IMR-90 (cell line): ENCODE measurements around the gene CPNE2. TPM values are rescaled to one million over a fixed set of nuclear protein-coding genes. Genes with fewer than 3 reads are reported as not detected.

Experiments used
- ATAC-seq: fragments of 200-7000 bp; cut with Tn5 transposase; 2 replicates; pipeline ENCODE4 v1.9.1; 2020; ENCODE audit warnings: low read depth, mild to moderate bottlenecking, moderate library complexity
- BruUV-seq: library from RNA; stranded (reverse); fragments of 400-500 nt; replicated peaks from 2 replicates; lab custom pipeline; 2021; lab: Mats Ljungman, UMichigan
- CTCF ChIA-PET: fragments of 300-600 bp; formaldehyde crosslinking; extraction: SDS; loops from one replicate; lab custom pipeline; 2021; ENCODE audit warnings: antibody characterized with exemption; lab: Yijun Ruan, JAX
- POLR2A ChIA-PET: fragments of 300-600 bp; sonication (Branson Sonifier 250); formaldehyde crosslinking; loops from one replicate; lab custom pipeline; 2022; ENCODE audit warnings: antibody characterized with exemption; ENCODE audit not compliant: unreplicated experiment; lab: Charles Lee
- DNase-seq: peaks from one replicate; pipeline ENCODE4 v3.0.0; 2013
- H2AFZ ChIP-seq: replicated peaks from 2 replicates; pipeline ENCODE3; 2013; ENCODE audit warnings: low read length, mild to moderate bottlenecking; ENCODE audit not compliant: poor library complexity
- H2AK5ac ChIP-seq: 2 replicates; pipeline ENCODE4 v1.6.1; 2013; ENCODE audit warnings: low read depth, low read length, inconsistent platforms
- H2AK9ac ChIP-seq: replicated peaks from 2 replicates; pipeline ENCODE3; 2013; ENCODE audit warnings: mild to moderate bottlenecking, low read depth, low read length, moderate library complexity; ENCODE audit not compliant: poor library complexity
- H2BK120ac ChIP-seq: 2 replicates; pipeline ENCODE4 v1.6.1; 2013; ENCODE audit warnings: low read depth, low read length, inconsistent platforms
- H2BK15ac ChIP-seq: 3 replicates; pipeline ENCODE4 v1.6.1; 2013; ENCODE audit warnings: low read depth, low read length, inconsistent platforms
- H2BK20ac ChIP-seq: 2 replicates; pipeline ENCODE4 v1.6.1; 2013; ENCODE audit warnings: low read depth, mild to moderate bottlenecking, inconsistent platforms, low read length, moderate library complexity
- H2BK5ac ChIP-seq: 2 replicates; pipeline ENCODE4 v1.6.1; 2013; ENCODE audit warnings: mild to moderate bottlenecking, low read depth, low read length, inconsistent platforms; ENCODE audit not compliant: poor library complexity, severe bottlenecking
- H3K14ac ChIP-seq: replicated peaks from 2 replicates; pipeline ENCODE4 v1.6.1; 2013; ENCODE audit warnings: low read depth, low read length, inconsistent platforms
- H3K18ac ChIP-seq: 2 replicates; pipeline ENCODE4 v1.6.1; 2013; ENCODE audit warnings: low read depth, low read length, control low read depth
- H3K23ac ChIP-seq: 2 replicates; pipeline ENCODE4 v1.6.1; 2013; ENCODE audit warnings: low read depth, low read length, inconsistent platforms
- H3K27ac ChIP-seq: 2 replicates; pipeline ENCODE4 v1.5.1; 2013; ENCODE audit warnings: mild to moderate bottlenecking, control low read depth, low read length; ENCODE audit not compliant: insufficient read depth
- H3K27me3 ChIP-seq: 2 replicates; pipeline ENCODE4 v1.6.1; 2013; ENCODE audit warnings: low read length; ENCODE audit not compliant: control insufficient read depth, insufficient read depth
- H3K36me3 ChIP-seq: 2 replicates; pipeline ENCODE4 v1.6.1; 2013; ENCODE audit warnings: low read length, mixed read lengths; ENCODE audit not compliant: control insufficient read depth, insufficient read depth
- H3K4ac ChIP-seq: 2 replicates; pipeline ENCODE4 v1.6.1; 2013; ENCODE audit warnings: low read depth, low read length, inconsistent platforms
- H3K4me1 ChIP-seq: 2 replicates; pipeline ENCODE4 v1.6.1; 2013; ENCODE audit warnings: low read length, mixed read lengths; ENCODE audit not compliant: control insufficient read depth, insufficient read depth
- H3K4me2 ChIP-seq: 2 replicates; pipeline ENCODE4 v1.6.1; 2013; ENCODE audit warnings: low read depth, mild to moderate bottlenecking, control low read depth, low read length, moderate library complexity
- H3K4me3 ChIP-seq: 2 replicates; pipeline ENCODE4 v1.5.1; 2013; ENCODE audit warnings: low read depth, mild to moderate bottlenecking, control low read depth, low read length, moderate library complexity; ENCODE audit not compliant: insufficient read depth
- H3K56ac ChIP-seq: 2 replicates; pipeline ENCODE4 v1.6.1; 2013; ENCODE audit warnings: low read length, inconsistent platforms; ENCODE audit not compliant: insufficient read depth; ENCODE audit errors: extremely low read depth
- H3K79me1 ChIP-seq, 2 experiments: 2 replicates each; pipeline ENCODE4 v1.6.1; 2013; ENCODE audit warnings: low read length in 2 of 2, inconsistent platforms in 1 of 2, low read depth in 1 of 2
- H3K9ac ChIP-seq: 2 replicates; pipeline ENCODE4 v1.6.1; 2013; ENCODE audit warnings: low read depth, low read length, control low read depth
- H3K9me1 ChIP-seq: 2 replicates; pipeline ENCODE4 v1.6.1; 2013; ENCODE audit warnings: low read length, inconsistent platforms; ENCODE audit not compliant: insufficient read depth
- H3K9me3 ChIP-seq: 2 replicates; pipeline ENCODE4 v1.6.1; 2013; ENCODE audit warnings: low read length; ENCODE audit not compliant: control insufficient read depth, insufficient read depth
- H4K20me1 ChIP-seq: 2 replicates; pipeline ENCODE4 v1.6.1; 2013; ENCODE audit warnings: low read length, inconsistent platforms; ENCODE audit not compliant: insufficient read depth
- H4K5ac ChIP-seq: 2 replicates; pipeline ENCODE4 v1.6.1; 2013; ENCODE audit warnings: mild to moderate bottlenecking, low read depth, low read length, control low read depth
- H4K8ac ChIP-seq, 2 experiments: 2 replicates each; pipeline ENCODE4 v1.6.1; 2013; ENCODE audit warnings: low read depth in 2 of 2, low read length in 2 of 2, control low read depth in 1 of 2, inconsistent platforms in 1 of 2
- H4K91ac ChIP-seq: 2 replicates; pipeline ENCODE4 v1.6.1; 2013; ENCODE audit warnings: low read depth, low read length, inconsistent platforms; ENCODE audit not compliant: insufficient read depth
- BHLHE40 ChIP-seq: fragments of 150-350 bp; IDR thresholded peaks from 2 replicates; pipeline ENCODE4 v1.6.1; 2016; ENCODE audit warnings: mild to moderate bottlenecking, low read depth, low read length
- CEBPB ChIP-seq: IDR thresholded peaks from 2 replicates; pipeline ENCODE4 v1.6.1; 2012; ENCODE audit warnings: low read depth, low read length, improper control_type of control experiment
- CHD1 ChIP-seq: IDR thresholded peaks from 2 replicates; pipeline ENCODE4 v1.6.1; 2012; ENCODE audit warnings: low read depth, low read length, improper control_type of control experiment
- CTCF ChIP-seq: conservative IDR thresholded peaks from 2 replicates; pipeline ENCODE4 v1.5.1; 2012; ENCODE audit warnings: mild to moderate bottlenecking, low read depth, low read length, improper control_type of control experiment
- ELK1 ChIP-seq: fragments of 150-350 bp; IDR thresholded peaks from 2 replicates; pipeline ENCODE4 v1.6.1; 2016; ENCODE audit warnings: low read depth, mild to moderate bottlenecking, low read length, moderate library complexity, borderline replicate concordance
- FOS ChIP-seq: fragments of 150-350 bp; IDR thresholded peaks from 2 replicates; pipeline ENCODE4 v1.6.1; 2016; ENCODE audit warnings: low read depth, low read length
- MAFK ChIP-seq: IDR thresholded peaks from 2 replicates; pipeline ENCODE4 v1.6.1; 2012; ENCODE audit warnings: low read depth, low read length, improper control_type of control experiment
- MXI1 ChIP-seq: IDR thresholded peaks from 2 replicates; pipeline ENCODE4 v1.6.1; 2012; ENCODE audit warnings: low read depth, mild to moderate bottlenecking, low read length, moderate library complexity, borderline replicate concordance
- NFE2L2 ChIP-seq: fragments of 150-350 bp; IDR thresholded peaks from 2 replicates; pipeline ENCODE4 v1.6.1; 2016; ENCODE audit warnings: low read depth, mild to moderate bottlenecking, low read length
- RAD21 ChIP-seq: IDR thresholded peaks from 2 replicates; pipeline ENCODE4 v1.6.1; 2012; ENCODE audit warnings: low read length, improper control_type of control experiment
- RCOR1 ChIP-seq: IDR thresholded peaks from 2 replicates; pipeline ENCODE4 v1.6.1; 2012; ENCODE audit warnings: mild to moderate bottlenecking, low read length, improper control_type of control experiment; ENCODE audit not compliant: insufficient replicate concordance
- USF2 ChIP-seq: fragments of 150-350 bp; IDR thresholded peaks from 2 replicates; pipeline ENCODE4 v1.6.1; 2017; ENCODE audit warnings: mild to moderate bottlenecking, antibody characterized with exemption, low read length, low read depth
- WGBS, 2 experiments: methylation state at CpG; one replicate each; pipeline versions ENCODE4 v1.1.5 to v1.1.7; 2013; ENCODE audit warnings: missing lambda C conversion rate in 2 of 2; ENCODE audit not compliant: insufficient read length in 1 of 2; ENCODE audit errors: extremely low coverage in 2 of 2; 5-methylcytosine and 5-hydroxymethylcytosine counted together
- dilution Hi-C: fragments of 300-500 bp; cut with HindIII; formaldehyde crosslinking; loops from one replicate; pipeline ENCODE4 v1.14.3; 2018; ENCODE audit warnings: low sequenced_read_pairs; ENCODE audit not compliant: unreplicated experiment
- in situ Hi-C: fragments of 300-500 bp; cut with MboI; formaldehyde crosslinking; loops from 3 replicates; pipeline ENCODE4 v1.14.3; 2019; ENCODE audit warnings: low sequenced_read_pairs, inconsistent platforms, mixed read lengths
- intact Hi-C: fragments of 100-400 bp; cut with micrococcal nuclease; formaldehyde crosslinking; loops from 2 replicates; pipeline ENCODE4 v1.10.0; 2022
- polyA plus RNA-seq, 3 experiments: library from polyadenylated mRNA; depleted of rRNA; stranded (reverse); fragments of >200 nt; gene quantifications; 2 replicates each; pipeline ENCODE4 v1.2.3, GENCODE V29; 2012; ENCODE audit warnings: low replicate concordance in 1 of 3
- total RNA-seq: library from RNA; depleted of rRNA; stranded (reverse); fragments of >200 nt; gene quantifications from 2 replicates; pipeline ENCODE4 v1.2.3, GENCODE V29; 2012

The CPNE2 gene
- total and polyA plus RNA-seq, 2 of the 4 experiments (the other 2 are of a cell fraction), result 15.4 to 48.0 TPM

- peak; percentile 100 for DNase-seq
- H2BK120ac ChIP-seq, result peak within 1 kb of the TSS; percentile 44
- peak within 1 kb of the TSS; percentile 70 for H4K5ac ChIP-seq
- ChIA-PET POLR2A (no interaction called here), CTCF (interaction anchor here (0.6 to 0.9 kb wide), 5 partner anchors 13 to 223 kb away, joined by 3 to 6 read pairs (median 4); no protein-coding TSS in a partner anchor)
- H3K4me1 ChIP-seq, result peaks cover 8% of the 10 kb centered on the region; the same call in 1 of the 2 replicates
- peaks cover 12% of the 10 kb centered on the region; the same call in 1 of the 2 replicates for H4K20me1 ChIP-seq
- H2AFZ ChIP-seq, result peak within 1 kb of the TSS; percentile 95
- H3K18ac ChIP-seq, result peak within 1 kb of the TSS; percentile 19
- H2BK20ac ChIP-seq, result peak within 1 kb of the TSS; percentile 33; the same call in 1 of the 2 replicates
- ATAC-seq, result peak; percentile 93
- peak within 1 kb of the TSS; percentile 99 for H2AK9ac ChIP-seq
- H3K4me3 ChIP-seq, result peak within 1 kb of the TSS; percentile 90
- H4K8ac ChIP-seq, result peak within 1 kb of the TSS; percentile 80 to 90
- H2BK15ac ChIP-seq, result peak within 1 kb of the TSS; percentile 12; the same call in 1 of the 3 replicates
- WGBS, 2 experiments, result 1% methylated on average over 22 of the region's 64 CpGs; no CpG with 5 or more reads in 1 of the 2 experiments
- peaks cover 17 to 71% of the 10 kb centered on the region in 2 experiments for H3K79me1 ChIP-seq
- peak within 1 kb of the TSS; percentile 83 for H4K91ac ChIP-seq
- peak within 1 kb of the TSS; percentile 94 for H3K14ac ChIP-seq
- H2BK5ac ChIP-seq, result peak within 1 kb of the TSS; percentile 80
- BruUV-seq, result no TSS peak
- peak within 1 kb of the TSS; percentile 70 for H3K56ac ChIP-seq
- in situ Hi-C loops, result no loop called here
- H3K36me3 ChIP-seq, result no peaks in the 10 kb centered on the region; the same call in 1 of the 2 replicates
- H3K4me2 ChIP-seq, result peak within 1 kb of the TSS; percentile 99
- dilution Hi-C loops, result no loop called here
- H3K23ac ChIP-seq, result peak within 1 kb of the TSS; percentile 97
- H3K27me3 ChIP-seq, result no peaks in the 10 kb centered on the region
- H3K9ac ChIP-seq, result peak within 1 kb of the TSS; percentile 89
- H3K9me1 ChIP-seq, result no peaks in the 10 kb centered on the region; the same call in 1 of the 2 replicates
- H3K9me3 ChIP-seq, result no peaks in the 10 kb centered on the region
- peak within 1 kb of the TSS; percentile 86 for H2AK5ac ChIP-seq
- intact Hi-C loops, result loop anchor here (2.0 kb wide), 1 partner anchor 115 kb away; no protein-coding TSS in a partner anchor
- H3K4ac ChIP-seq, result peak within 1 kb of the TSS; percentile 90
- H3K27ac ChIP-seq, result peak within 1 kb of the TSS; percentile 94
- no peak for TF ChIP-seq RCOR1
- no peak for TF ChIP-seq CEBPB
- TF ChIP-seq BHLHE40, result no peak; the same call in 1 of the 2 replicates
- peak; percentile 97 for TF ChIP-seq USF2
- TF ChIP-seq RAD21, result no peak
- TF ChIP-seq ELK1, result no peak
- TF ChIP-seq FOS, result no peak; the same call in 1 of the 2 replicates
- no peak for TF ChIP-seq MAFK
- TF ChIP-seq NFE2L2, result no peak
- no peak for TF ChIP-seq CHD1
- TF ChIP-seq MXI1, result no peak
- TF ChIP-seq CTCF, result no peak
Observed at GRCh38 chr16:57185945-57186871, 93.8 kb downstream of the CPNE2 start, which contains the start of the genes PSME3IP1 and RSPRY1. Gene PSME3IP1, minus strand, starts transcription at chr16:57186039. Its CDS starts 12,185 bp downstream, at chr16:57173854. Gene RSPRY1, plus strand, starts transcription at chr16:57186329. Its CDS starts 18,330 bp downstream, at chr16:57204659.
